GM23338 (cell line): ENCODE results near the gene EFS. TPM values are rescaled to one million over a fixed set of nuclear protein-coding genes. Genes with fewer than 3 reads are reported as not detected.

Source experiments
- ATAC-seq: fragments of 200-7000 bp; cut with Tn5 transposase; 3 replicates; pipeline ENCODE4 v1.9.1; 2020
- DNase-seq: peaks from one replicate; pipeline ENCODE4 v3.0.0-alpha.2; 2015; ENCODE audit warnings: low spot score
- H2AFZ ChIP-seq: fragments of 200-600 bp; sonication (generic); 2 replicates; pipeline ENCODE4 v1.8.0; 2016; ENCODE audit warnings: antibody characterized with exemption, mild to moderate bottlenecking, moderate library complexity
- H3F3A ChIP-seq: fragments of 200-600 bp; sonication (generic); replicated peaks from 2 replicates; pipeline ENCODE4 v1.8.0; 2017; ENCODE audit warnings: antibody characterized with exemption, mixed run types, low read depth
- H3K27ac ChIP-seq: fragments of 200-600 bp; sonication (generic); 2 replicates; pipeline ENCODE4 v1.6.1; 2016; ENCODE audit warnings: low read depth
- H3K27me3 ChIP-seq: fragments of 200-600 bp; sonication (generic); 2 replicates; pipeline ENCODE4 v1.8.0; 2016; ENCODE audit warnings: mild to moderate bottlenecking, mixed run types, moderate library complexity; ENCODE audit not compliant: insufficient read depth
- H3K36me3 ChIP-seq: fragments of 200-600 bp; sonication (generic); 2 replicates; pipeline ENCODE4 v1.8.0; 2016; ENCODE audit warnings: mild to moderate bottlenecking; ENCODE audit not compliant: insufficient read depth
- H3K4me1 ChIP-seq: fragments of 200-600 bp; sonication (generic); 2 replicates; pipeline ENCODE4 v1.8.0; 2016; ENCODE audit warnings: mild to moderate bottlenecking, moderate library complexity; ENCODE audit not compliant: insufficient read depth
- H3K4me2 ChIP-seq: fragments of 200-600 bp; sonication (generic); 2 replicates; pipeline ENCODE4 v1.7.1; 2017; ENCODE audit warnings: mixed run types
- H3K4me3 ChIP-seq: fragments of 200-600 bp; sonication (generic); 2 replicates; pipeline ENCODE4 v1.6.1; 2016; ENCODE audit warnings: mixed run types
- H3K79me2 ChIP-seq: fragments of 200-600 bp; sonication (generic); replicated peaks from 2 replicates; pipeline ENCODE4 v1.8.0; 2017; ENCODE audit warnings: mild to moderate bottlenecking; ENCODE audit not compliant: insufficient read depth
- H3K9me2 ChIP-seq: fragments of 200-600 bp; sonication (generic); 2 replicates; pipeline ENCODE4 v1.8.0; 2017; ENCODE audit not compliant: insufficient read depth
- H4K20me1 ChIP-seq: fragments of 200-600 bp; sonication (generic); replicated peaks from 2 replicates; pipeline ENCODE4 v1.8.0; 2017; ENCODE audit warnings: mild to moderate bottlenecking; ENCODE audit not compliant: insufficient read depth
- H3K27ac Mint-ChIP-seq: 2 replicates; pipeline ENCODE4 v1.8.0; 2020; ENCODE audit warnings: inconsistent platforms, mild to moderate bottlenecking, moderate library complexity, mixed read lengths
- H3K27me3 Mint-ChIP-seq: 3 replicates; pipeline ENCODE4 v1.8.0; 2022; ENCODE audit warnings: low read depth, mild to moderate bottlenecking, moderate library complexity, mixed read lengths, inconsistent platforms; ENCODE audit not compliant: insufficient read depth, poor library complexity
- H3K36me3 Mint-ChIP-seq: 3 replicates; pipeline ENCODE4 v1.8.0; 2021; ENCODE audit warnings: low read depth, mild to moderate bottlenecking, inconsistent platforms, moderate library complexity, mixed read lengths
- H3K4me1 Mint-ChIP-seq: 3 replicates; pipeline ENCODE4 v1.8.0; 2020; ENCODE audit warnings: mild to moderate bottlenecking, inconsistent platforms, mixed read lengths
- H3K4me3 Mint-ChIP-seq: 3 replicates; pipeline ENCODE4 v1.8.0; 2021; ENCODE audit warnings: moderate library complexity, mild to moderate bottlenecking, inconsistent platforms, mixed read lengths
- H3K9me3 Mint-ChIP-seq: 3 replicates; pipeline ENCODE4 v1.8.0; 2020; ENCODE audit warnings: moderate library complexity, mild to moderate bottlenecking, inconsistent platforms, mixed read lengths
- CREB1 ChIP-seq: fragments of 250-450 bp; sonication (Bioruptor Pico); IDR thresholded peaks from 2 replicates; pipeline ENCODE4 v1.5.0; 2020; ENCODE audit warnings: low read depth, mild to moderate bottlenecking, moderate library complexity
- EZH2 ChIP-seq: fragments of 200-600 bp; sonication (generic); IDR thresholded peaks from one replicate; pipeline ENCODE4 v1.8.0; 2017; ENCODE audit warnings: antibody characterized with exemption, mild to moderate bottlenecking, low read depth; ENCODE audit not compliant: unreplicated experiment
- EZH2phosphoT487 ChIP-seq: fragments of 200-600 bp; sonication (generic); IDR thresholded peaks from one replicate; pipeline ENCODE4 v1.8.1; 2018; ENCODE audit warnings: antibody characterized with exemption; ENCODE audit not compliant: unreplicated experiment
- JUNB ChIP-seq: IDR thresholded peaks from one replicate; pipeline ENCODE4 v1.6.1; 2016; ENCODE audit warnings: antibody characterized with exemption; ENCODE audit not compliant: unreplicated experiment
- NANOG ChIP-seq: IDR thresholded peaks from 2 replicates; pipeline ENCODE4 v1.6.1; 2016; ENCODE audit warnings: antibody characterized with exemption, borderline replicate concordance
- POLR2AphosphoS5 ChIP-seq: IDR thresholded peaks from 2 replicates; pipeline ENCODE4 v1.6.1; 2016; ENCODE audit warnings: antibody characterized with exemption, low read depth
- STAT1 ChIP-seq: IDR thresholded peaks from one replicate; pipeline ENCODE4 v1.6.1; 2016; ENCODE audit warnings: antibody characterized with exemption; ENCODE audit not compliant: unreplicated experiment
- ZNF114 ChIP-seq: fragments of 250-450 bp; sonication (Bioruptor Pico); IDR thresholded peaks from 2 replicates; pipeline ENCODE4 v1.5.0; 2020; ENCODE audit warnings: mild to moderate bottlenecking, moderate library complexity
- polyA plus RNA-seq: library from polyadenylated mRNA; unstranded; fragments of >200 nt; fragmentation: Nextera tagmentation; extraction: Ambion mirVana; gene quantifications from 2 replicates; pipeline ENCODE4 v1.2.1, GENCODE V29; 2016
- total RNA-seq: library from RNA; depleted of rRNA; stranded (reverse); fragments of >200 nt; shearing (Covaris generic); gene quantifications from 2 replicates; pipeline ENCODE4 v1.2.3, GENCODE V29; 2014
- TF ChIP-seq, protein P1 (sequence below): IDR thresholded peaks from 2 replicates; pipeline ENCODE4 v1.6.1; 2016; ENCODE audit warnings: antibody characterized with exemption
- TF ChIP-seq, protein P2 (sequence below): IDR thresholded peaks from one replicate; pipeline ENCODE4 v1.6.1; 2018; ENCODE audit warnings: antibody characterized with exemption; ENCODE audit not compliant: unreplicated experiment
- TF ChIP-seq, protein P3 (sequence below), 2 experiments: fragments of 200-600 bp in 1 of 2; sonication (generic) in 1 of 2; conservative IDR thresholded peaks; 2 replicates each; pipeline versions ENCODE4 v1.5.1 to v1.6.1; 2016 to 2017; ENCODE audit warnings: antibody characterized with exemption in 2 of 2, low read depth in 2 of 2, mild to moderate bottlenecking in 2 of 2, moderate library complexity in 1 of 2

Gene EFS
- total and polyA plus RNA-seq, 2 experiments from 2014 or later, result 5.1 to 18.9 TPM

DNA sequence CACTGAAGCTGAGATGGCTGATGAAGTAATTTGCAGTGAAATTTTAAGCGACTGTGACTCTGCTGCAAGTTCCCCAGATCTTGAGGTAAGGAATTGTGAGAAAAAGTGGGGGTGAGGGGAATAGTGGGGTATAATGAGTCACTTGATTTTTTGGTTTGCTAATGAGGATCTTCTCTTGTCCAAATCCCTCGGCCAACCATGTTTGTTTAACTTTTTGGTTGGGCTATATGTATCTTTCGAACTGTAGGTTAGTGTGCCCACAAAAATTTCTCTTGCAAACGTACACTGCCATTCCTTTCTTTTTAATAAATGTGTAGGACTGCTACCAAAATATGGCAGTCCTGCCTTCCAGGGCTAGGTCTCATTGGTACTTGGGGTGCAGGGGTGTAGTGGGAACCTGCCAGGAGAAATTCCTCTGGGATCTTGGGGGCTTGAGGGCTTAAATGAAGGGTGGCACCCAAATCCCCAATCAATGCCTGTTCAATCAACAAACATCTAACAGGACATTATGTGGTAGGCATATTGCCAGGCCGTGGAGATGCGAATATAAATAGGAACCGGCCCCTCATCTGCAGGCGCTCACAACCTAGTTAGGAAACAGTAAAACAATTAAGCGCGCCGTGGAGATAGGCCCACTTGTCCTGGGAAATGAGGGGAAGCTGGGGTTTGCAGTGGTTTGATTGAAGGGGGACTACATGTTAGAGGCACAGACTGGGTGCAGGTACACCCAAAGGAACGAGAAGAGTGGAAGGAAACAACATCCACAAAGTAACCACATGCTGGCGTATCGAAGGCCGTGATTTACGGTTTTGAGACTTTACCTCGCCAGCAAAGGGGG is 45.0 kb downstream of the EFS start:
- DNase-seq (no peak), ATAC-seq (no peak)
- no peaks in the 10 kb centered on the region for H3K9me3 Mint-ChIP-seq
- Histone ChIP-seq H3K27ac (peak overlapping the region; percentile 92), H3K4me3 (peak overlapping the region; percentile 44), H3K27me3 (no peaks in the 10 kb centered on the region), H3K9me2 (peaks cover 7% of the 10 kb centered on the region; the same call in 1 of the 2 replicates), H4K20me1 (0 out of 2 replicates have a peak, but pooled peaks cover 9% of the 10 kb centered on the region), H3K36me3 (peaks cover 25% of the 10 kb centered on the region), H3K4me2 (peak overlapping the region; percentile 53), H2AFZ (no peak overlapping the region), H3K79me2 (peaks cover 21% of the 10 kb centered on the region), H3F3A (peaks cover 27% of the 10 kb centered on the region; the same call in 1 of the 2 replicates), H3K4me1 (peaks cover 10% of the 10 kb centered on the region)
- TF ChIP-seq ZNF114 (CRISPR knock-in tag) (no peak), CREB1 (CRISPR knock-in tag) (no peak), STAT1 (no peak), POLR2AphosphoS5 (no peak)
- TF ChIP-seq, protein P1, sequence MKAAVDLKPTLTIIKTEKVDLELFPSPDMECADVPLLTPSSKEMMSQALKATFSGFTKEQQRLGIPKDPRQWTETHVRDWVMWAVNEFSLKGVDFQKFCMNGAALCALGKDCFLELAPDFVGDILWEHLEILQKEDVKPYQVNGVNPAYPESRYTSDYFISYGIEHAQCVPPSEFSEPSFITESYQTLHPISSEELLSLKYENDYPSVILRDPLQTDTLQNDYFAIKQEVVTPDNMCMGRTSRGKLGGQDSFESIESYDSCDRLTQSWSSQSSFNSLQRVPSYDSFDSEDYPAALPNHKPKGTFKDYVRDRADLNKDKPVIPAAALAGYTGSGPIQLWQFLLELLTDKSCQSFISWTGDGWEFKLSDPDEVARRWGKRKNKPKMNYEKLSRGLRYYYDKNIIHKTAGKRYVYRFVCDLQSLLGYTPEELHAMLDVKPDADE, result no peak
- TF ChIP-seq, protein P2, sequence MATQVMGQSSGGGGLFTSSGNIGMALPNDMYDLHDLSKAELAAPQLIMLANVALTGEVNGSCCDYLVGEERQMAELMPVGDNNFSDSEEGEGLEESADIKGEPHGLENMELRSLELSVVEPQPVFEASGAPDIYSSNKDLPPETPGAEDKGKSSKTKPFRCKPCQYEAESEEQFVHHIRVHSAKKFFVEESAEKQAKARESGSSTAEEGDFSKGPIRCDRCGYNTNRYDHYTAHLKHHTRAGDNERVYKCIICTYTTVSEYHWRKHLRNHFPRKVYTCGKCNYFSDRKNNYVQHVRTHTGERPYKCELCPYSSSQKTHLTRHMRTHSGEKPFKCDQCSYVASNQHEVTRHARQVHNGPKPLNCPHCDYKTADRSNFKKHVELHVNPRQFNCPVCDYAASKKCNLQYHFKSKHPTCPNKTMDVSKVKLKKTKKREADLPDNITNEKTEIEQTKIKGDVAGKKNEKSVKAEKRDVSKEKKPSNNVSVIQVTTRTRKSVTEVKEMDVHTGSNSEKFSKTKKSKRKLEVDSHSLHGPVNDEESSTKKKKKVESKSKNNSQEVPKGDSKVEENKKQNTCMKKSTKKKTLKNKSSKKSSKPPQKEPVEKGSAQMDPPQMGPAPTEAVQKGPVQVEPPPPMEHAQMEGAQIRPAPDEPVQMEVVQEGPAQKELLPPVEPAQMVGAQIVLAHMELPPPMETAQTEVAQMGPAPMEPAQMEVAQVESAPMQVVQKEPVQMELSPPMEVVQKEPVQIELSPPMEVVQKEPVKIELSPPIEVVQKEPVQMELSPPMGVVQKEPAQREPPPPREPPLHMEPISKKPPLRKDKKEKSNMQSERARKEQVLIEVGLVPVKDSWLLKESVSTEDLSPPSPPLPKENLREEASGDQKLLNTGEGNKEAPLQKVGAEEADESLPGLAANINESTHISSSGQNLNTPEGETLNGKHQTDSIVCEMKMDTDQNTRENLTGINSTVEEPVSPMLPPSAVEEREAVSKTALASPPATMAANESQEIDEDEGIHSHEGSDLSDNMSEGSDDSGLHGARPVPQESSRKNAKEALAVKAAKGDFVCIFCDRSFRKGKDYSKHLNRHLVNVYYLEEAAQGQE, result no peak
- H3K4me1 Mint-ChIP-seq, result peaks cover 26% of the 10 kb centered on the region
- H3K27me3 Mint-ChIP-seq, result peaks cover 11% of the 10 kb centered on the region
- H3K4me3 Mint-ChIP-seq, result peak overlapping the region; percentile 83
- H3K27ac Mint-ChIP-seq, result peak overlapping the region; percentile 99
- peaks cover 31% of the 10 kb centered on the region for H3K36me3 Mint-ChIP-seq

DNA sequence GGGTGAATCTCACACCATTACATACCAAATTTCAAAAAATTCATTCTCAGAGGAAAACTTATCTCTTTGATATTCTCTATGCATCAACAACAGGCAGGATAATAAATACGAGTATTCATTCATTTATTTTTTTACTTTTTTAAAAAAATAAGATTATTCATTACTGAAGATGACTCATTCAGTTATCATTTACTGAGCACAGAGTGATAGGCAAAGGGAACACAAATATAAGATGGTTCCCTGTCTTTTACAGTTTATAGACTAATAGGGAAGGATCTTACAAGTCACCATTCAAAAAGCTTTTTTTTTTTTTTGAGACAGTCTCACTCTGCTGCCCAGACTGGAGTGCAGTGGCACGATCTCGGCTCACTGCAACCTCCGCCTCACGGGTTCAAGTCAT is 48.7 kb downstream of the EFS start:
- no peaks in the 10 kb centered on the region for H3K9me3 Mint-ChIP-seq
- 0 out of 3 replicates have a peak, but pooled peaks cover 4% of the 10 kb centered on the region for H3K36me3 Mint-ChIP-seq
- no peak overlapping the region for H3K27ac Mint-ChIP-seq
- Histone ChIP-seq H4K20me1 (no peaks in the 10 kb centered on the region; the same call in 1 of the 2 replicates), H3F3A (peaks cover 11% of the 10 kb centered on the region; the same call in 1 of the 2 replicates), H3K4me2 (no peak overlapping the region), H3K79me2 (no peaks in the 10 kb centered on the region), H3K9me2 (peaks cover 7% of the 10 kb centered on the region; the same call in 1 of the 2 replicates), H3K27ac (no peak overlapping the region), H3K4me3 (no peak overlapping the region), H2AFZ (no peak overlapping the region), H3K4me1 (peaks cover 4% of the 10 kb centered on the region; the same call in 1 of the 2 replicates), H3K27me3 (no peaks in the 10 kb centered on the region), H3K36me3 (no peaks in the 10 kb centered on the region)
- H3K27me3 Mint-ChIP-seq, result peaks cover 7% of the 10 kb centered on the region
- no peak for ATAC-seq
- no peak for DNase-seq
- peaks cover 14% of the 10 kb centered on the region for H3K4me1 Mint-ChIP-seq
- H3K4me3 Mint-ChIP-seq, result no peak overlapping the region
- TF ChIP-seq EZH2phosphoT487 (no peak), POLR2AphosphoS5 (no peak), NANOG (no peak), STAT1 (no peak), ZNF114 (CRISPR knock-in tag) (no peak), JUNB (no peak), EZH2 (no peak)
- TF ChIP-seq, protein P2, result no peak
- TF ChIP-seq, protein P3, sequence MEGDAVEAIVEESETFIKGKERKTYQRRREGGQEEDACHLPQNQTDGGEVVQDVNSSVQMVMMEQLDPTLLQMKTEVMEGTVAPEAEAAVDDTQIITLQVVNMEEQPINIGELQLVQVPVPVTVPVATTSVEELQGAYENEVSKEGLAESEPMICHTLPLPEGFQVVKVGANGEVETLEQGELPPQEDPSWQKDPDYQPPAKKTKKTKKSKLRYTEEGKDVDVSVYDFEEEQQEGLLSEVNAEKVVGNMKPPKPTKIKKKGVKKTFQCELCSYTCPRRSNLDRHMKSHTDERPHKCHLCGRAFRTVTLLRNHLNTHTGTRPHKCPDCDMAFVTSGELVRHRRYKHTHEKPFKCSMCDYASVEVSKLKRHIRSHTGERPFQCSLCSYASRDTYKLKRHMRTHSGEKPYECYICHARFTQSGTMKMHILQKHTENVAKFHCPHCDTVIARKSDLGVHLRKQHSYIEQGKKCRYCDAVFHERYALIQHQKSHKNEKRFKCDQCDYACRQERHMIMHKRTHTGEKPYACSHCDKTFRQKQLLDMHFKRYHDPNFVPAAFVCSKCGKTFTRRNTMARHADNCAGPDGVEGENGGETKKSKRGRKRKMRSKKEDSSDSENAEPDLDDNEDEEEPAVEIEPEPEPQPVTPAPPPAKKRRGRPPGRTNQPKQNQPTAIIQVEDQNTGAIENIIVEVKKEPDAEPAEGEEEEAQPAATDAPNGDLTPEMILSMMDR (conservative IDR thresholded peaks at IDR 0.05; ENCODE audit: low read depth in 2 of 2), result no peak
- TF ChIP-seq, protein P1, result no peak
